HG02610 (cell line): ENCODE measurements around the gene SYPL1.

Experiments used
- ATAC-seq: cut with Tn5 transposase; IDR thresholded peaks from one replicate; pipeline ENCODE4 v1.9.1; 2021; ENCODE audit warnings: mild to moderate bottlenecking, moderate library complexity; ENCODE audit not compliant: unreplicated experiment

The SYPL1 gene

DNA sequence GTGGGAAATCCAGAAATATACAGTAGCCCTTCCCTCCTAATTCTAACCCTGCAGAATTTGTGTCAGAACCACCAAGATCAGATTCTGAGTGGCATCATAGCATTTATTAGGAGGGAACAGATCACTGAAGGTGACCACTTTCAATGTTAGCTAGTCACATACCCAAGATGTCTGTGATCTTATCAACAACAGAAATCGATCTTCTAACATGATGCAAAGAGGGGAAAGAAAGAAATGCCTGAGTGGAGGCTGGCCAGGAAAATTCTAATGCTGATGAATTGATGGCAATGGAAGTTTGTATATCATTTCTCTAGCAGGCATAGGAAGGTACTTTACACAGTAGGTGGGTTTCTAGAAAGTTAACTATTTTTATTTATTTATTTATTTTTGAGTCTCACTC is 10.6 kb upstream of the SYPL1 start:
- no peak for ATAC-seq

DNA sequence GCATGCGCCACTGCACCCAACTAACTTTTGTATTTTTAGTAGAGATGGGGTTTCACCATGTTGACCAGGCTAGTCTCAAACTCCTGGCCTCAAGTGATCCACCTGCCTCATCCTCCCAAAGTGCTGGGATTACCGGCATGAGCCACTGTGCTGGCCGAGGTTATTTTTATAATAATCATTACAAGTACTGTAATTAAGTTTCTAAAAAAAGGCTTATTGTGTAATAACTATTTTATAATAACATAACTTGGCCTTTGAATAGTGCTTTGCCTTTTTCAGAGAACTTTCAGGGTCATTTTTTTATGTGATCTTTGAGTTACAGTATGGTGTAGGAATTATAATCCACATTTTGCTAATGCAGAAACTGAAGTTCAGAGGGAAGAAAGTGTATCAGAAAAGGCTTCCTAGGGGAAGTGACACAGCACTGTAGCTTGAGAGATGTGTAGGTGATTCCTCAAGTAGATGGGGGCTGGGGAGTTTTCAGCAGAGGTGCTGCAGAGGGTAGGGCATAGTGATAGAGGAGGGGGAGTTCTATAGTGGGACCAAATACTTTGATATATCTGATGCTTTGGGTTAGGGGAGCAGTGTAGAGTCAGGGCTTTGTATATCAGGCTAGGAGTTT is 9.2 kb upstream of the SYPL1 start:
- ATAC-seq: no peak

DNA sequence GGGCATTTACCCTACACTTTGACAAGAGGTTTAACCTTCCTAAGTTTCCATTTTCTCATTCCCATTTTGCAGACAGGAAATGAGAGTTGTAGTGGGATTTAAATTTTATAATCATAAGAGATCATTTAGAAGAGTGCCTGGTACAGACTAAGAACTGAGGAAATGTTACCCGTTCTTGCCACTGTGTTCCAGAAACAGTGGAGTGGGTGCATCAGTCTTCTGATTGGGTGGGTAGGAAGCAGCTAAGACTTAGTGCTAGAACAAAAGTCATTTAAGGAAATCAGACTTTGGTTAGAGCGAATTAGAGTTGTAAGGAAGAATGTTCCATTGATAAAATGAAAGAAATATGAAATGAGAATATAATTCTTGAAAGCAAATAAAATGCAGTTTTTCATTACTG is 8.4 kb upstream of the SYPL1 start:
- ATAC-seq: no peak

DNA sequence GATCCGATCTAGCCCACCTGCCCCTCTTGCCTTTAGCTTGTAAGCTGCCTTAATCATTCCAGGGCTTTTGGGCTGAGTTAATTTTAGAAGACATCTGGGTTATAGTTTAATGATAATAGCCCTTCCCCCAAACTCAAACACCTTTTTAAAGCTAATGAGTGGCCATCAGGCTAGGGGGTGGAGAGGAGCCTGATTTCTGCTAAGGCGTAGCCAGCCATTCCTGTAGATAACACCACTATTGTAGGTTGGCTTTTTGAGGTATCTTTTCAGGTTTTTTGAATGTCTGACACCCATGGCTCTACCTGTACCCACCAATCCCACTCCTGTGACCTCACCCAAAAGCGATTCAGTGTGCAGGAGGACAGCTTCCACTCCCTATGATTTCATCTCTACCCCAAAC is 7.6 kb upstream of the SYPL1 start:
- ATAC-seq: no peak

DNA sequence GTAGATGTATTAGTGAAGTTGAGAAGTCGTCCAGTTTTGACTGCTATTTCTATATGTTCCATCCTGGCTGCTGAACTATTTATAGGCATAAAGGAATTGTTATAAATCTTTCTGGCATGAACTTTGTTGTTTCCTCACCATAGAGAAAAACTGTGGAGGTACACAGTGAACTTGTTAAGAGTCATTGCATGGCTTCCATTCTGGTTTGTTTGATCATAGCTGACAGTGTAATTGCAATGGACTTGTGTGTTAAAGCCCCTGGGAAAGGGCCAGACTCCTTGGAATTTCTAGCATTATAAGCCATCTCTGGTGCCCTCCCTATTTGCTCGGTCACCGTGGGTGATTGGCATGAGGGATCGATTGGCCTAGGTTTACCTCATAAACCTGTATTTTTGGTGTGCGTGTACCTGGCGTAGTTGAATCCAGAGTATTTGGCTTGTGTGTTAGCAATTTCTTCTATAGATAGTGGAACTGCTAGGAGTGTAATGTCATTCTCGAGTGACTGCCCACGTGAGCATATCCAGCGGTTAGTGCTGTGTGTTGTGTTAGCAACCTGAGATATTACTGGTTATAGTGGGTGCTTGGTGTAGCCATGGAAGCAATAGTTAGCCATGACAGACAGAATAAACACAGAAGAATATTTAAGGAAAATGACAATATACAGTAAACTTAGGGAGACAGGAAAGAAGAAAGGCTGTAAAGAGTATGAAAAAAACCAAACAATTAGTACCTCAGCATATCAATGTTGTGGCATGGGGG is 5.9 kb upstream of the SYPL1 start:
- no peak for ATAC-seq

DNA sequence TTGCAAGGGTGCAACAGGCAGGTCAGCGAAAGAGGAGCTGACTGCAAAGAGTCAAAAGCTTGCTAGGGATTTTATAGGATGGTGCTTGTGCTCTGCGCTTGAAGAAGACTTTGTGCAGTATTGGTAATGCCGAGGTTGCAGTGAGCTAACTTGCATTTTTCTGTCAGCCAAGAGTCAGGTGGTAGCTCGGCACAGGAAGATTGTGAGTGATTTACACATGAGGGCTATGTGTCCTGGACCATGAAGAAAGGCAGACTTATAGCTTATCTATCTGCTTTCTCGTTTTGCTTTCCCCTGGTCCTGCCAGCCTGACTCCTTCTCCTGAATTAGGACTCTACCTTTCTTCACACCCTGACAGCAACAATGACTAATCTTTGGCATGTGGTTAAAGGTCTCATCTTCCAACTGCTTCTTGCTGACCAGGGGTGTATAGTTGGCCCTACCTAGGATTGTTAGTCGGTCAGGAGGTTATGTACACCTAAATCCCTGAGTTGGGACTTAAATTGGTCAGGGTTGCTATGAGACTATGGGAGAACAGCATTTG is 4.1 kb upstream of the SYPL1 start:
- ATAC-seq: no peak

DNA sequence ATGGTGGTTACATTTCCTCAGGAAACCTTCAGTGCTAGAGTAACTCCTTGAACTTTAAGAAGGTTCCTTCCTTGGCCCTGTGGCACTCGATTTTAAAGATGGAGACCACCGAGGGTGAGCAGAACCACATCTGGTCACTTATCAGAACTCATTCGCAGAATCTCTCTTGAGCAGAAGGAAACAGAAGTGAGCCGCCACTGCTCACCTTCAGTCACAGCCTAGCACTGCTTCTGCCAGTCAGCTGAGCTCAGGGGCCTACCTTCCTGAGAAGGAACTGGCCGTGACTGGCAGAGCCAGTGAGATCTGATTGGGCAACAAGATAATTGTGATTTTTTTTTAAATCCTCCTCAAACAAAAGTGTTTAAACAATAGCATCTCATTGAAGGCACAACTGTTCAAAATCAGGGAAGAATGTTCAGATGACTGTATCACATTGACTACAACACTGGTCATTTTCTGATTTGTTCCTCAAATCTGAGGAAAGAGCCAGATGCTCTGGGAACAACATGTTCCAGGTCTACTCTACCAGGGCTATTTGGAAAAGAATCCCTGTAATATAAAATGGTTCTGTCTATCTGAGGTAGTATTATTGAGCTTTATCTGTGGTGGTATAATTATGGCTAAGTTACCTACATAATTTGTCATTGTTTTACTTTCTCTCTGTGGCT is 2.7 kb upstream of the SYPL1 start:
- no peak for ATAC-seq

DNA sequence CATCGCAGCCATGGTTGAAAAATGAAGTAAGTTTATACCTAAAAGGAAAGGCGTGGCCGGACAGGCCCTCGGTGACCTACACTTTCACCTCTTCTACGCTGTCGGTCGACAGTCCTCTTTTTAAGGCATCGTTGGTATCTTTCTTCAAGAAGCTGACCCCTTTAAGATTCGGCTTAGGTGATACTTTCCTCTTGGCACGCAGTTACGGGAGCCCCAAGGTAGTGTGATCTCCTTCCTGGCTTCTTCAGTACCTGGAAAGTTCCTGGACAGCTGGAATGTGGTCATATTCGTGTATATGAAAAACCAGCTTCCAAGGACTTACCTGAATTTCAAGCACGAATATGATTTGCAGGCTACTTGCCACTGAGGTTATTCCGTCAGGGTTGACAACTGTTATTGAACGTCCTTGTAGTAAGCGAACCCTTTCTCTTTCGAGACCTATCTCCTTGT is 885 bp upstream of the SYPL1 start:
- ATAC-seq: no peak

DNA sequence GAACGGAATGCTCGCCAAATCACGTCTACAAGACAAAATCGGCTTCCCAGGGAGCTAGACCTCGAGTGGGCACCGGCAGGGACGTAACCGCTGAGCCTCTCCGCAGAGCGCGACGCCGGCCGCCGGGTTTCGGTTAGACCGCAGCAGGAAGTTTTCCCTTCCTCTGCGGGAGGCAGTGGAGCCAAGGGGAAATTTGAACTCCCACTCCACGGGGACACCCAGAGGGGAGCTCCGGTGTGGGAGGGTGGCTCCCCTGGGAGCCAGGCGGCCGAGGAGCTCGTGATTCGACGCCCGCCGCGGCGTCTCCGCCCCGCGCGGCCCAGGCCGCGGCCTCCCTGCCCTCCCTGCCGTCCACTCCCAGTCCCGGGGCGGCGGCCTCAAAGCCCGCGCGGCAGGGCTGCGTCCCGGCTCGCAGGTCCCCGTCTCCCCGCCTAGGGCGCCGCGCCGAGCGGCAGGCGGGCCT is 426 bp downstream of the SYPL1 start:
- peak; percentile 36 for ATAC-seq

DNA sequence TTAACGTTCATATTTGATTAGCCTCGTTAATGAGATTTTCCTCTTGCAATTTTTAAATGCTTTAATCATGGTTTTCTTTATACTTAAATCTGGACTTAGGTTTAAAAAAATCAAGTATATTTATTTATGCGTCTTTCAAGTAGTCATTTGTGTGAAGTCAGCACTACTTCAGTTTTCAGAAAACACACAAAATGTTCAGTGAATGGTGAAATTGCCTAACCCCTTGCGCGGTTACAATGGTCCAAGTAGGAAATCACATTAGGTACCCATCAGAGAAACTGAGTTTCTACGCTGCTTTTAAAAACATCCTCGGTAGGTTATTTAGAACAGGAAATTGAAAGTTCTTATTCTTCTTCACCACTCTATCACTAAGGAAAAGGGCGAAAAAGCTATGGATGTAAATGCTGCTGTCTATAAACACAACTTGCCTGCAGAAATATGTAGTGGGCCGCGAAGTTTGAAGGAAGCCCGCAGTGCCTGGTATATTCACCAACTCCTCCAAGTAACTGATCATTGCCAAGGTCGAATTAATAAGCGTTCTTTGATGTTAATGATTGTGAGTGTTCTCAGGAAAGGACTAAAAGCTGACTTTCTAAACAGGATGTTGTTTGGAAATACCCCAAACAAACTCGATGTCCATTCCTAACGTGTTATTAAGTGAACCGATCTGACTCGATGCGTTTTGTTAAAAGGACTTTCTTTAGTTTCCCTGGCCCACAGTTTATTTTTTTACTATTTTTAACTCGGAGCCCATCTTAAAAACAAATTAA is 1.0 kb downstream of the SYPL1 start:
- no peak for ATAC-seq

DNA sequence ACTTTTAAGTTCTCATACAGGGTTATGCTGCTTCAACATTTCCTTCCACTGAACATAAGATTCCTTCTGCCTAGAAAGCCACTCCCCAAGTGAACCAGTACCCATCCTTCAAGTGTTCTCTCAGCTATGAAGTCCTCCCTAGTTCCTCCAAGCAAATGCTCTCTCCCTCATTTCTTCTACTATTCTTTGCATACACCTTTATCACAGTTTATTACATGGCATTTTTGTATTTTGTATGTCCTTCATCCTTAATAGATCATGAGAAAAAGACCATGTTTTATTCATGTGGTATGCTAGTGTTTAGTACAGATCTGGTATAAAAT is 1.9 kb downstream of the SYPL1 start:
- ATAC-seq: no peak

DNA sequence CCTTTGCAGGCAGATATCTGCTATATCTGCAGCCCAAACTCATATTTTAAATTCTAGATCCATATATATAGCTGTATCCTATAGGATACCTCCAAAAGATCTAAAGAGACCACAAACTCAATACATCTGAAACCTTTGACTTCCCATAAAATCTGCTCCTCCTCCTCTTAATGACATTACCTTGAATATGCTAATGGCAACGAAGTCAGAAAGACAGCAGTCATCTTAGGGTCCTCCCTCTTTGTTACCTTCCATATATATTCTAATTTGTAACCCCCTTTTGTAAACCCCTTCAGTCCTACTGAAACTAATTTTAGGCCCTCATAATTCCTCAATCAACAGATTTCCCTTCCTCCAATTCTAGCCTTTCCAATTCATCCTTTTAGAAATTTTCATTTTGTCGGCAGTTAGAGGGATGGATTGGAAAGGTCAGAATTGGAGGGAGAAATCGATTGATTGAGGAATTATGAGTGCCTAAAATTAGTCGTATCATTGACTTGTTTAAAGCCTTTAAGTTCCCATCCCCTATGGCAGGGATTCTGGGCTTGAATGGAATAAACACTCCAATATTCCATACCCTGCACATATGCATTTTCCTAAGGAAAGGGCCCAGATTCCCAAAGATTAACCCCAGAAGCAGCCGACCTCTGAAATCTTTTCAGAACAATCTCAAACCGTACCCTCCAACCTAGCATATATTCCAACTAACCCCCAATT is 2.4 kb downstream of the SYPL1 start:
- no peak for ATAC-seq

DNA sequence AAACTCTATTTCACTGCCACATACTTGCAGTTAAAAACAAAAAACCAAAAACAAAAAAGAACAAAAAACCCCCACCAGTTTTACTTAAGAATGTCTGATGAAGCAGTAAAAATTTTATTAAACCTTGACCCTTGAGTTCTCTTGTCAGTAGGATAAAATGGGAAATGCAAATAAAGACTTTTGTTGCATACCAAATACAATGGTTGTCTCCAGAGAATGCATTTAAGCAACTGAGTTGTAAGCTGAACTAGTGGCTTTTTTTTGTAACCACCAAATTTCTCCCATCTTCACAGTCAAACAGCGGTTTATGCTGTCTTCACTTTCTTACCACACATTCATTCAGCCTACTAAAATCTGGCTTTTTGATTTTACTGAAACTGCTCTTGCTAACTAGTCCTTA is 3.1 kb downstream of the SYPL1 start:
- no peak for ATAC-seq

DNA sequence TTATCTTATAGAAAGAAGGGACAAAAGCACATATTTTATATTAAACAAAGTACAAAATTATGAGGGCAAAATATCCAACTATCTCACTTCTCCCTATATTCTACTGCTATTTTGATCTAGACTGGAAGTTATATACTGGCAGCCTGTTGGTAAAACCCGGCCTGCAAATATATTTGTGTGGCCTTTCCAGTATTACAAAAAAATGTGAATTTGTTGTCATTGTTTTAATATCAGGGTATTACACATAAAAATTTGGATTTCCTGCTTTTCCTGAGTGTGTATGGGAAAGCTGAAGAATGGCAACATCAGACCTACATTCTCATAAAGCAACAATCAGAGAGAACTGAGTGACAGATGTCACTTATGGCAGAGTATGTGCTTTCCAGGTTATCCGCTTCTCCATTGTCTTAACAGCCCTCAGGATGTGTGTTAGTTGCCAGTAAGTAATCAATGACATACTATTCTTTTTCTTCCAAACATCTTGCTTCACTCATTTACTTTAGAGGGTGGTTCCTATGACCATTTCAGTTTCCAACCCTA is 7.3 kb downstream of the SYPL1 start:
- no peak for ATAC-seq

DNA sequence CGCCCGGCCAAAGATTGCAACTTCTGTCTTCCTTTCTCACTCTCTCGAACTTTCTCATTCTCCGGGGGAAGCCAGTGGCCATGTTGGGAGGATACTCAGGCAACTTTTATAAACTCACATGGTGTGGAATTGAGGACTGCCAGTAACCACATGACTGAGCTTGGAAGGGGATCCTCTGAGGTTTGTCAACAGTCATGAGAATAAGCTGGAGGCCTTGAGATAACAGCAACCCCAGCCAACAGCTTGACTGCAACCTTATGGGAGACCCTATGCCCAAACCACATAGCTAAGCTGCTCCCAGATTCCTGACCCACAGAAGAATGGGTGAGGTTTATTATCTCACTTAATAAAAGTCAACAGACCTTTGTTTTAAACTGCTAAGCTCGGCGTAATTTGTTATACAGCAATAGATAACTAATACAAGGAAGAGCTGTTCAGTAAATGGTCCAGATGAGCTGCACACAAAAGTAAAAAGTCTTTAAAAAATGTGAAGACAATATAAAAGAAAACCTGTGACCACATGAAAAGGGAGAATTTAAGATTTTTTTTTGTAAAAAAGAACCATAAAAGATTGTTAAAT is 9.6 kb downstream of the SYPL1 start:
- ATAC-seq: no peak

DNA sequence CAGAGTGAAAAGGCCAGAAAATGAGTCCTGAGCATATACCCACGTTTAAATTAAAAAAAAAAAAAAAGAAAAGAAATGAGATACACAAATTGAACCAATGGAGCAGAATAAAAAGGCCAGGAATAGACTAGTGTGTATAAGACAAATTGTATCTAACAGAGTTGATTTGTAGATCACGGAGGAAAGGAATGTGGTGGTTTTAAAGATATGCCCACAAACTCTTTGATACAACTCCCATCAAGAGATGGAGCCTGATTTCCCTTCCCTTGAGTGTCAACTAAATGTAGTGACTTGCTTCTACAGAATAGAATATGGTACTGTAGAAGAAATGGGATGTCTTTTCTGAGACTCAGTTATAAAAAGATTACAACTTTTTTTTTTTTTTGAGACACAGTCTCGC is 10.4 kb downstream of the SYPL1 start:
- ATAC-seq: no peak

DNA sequence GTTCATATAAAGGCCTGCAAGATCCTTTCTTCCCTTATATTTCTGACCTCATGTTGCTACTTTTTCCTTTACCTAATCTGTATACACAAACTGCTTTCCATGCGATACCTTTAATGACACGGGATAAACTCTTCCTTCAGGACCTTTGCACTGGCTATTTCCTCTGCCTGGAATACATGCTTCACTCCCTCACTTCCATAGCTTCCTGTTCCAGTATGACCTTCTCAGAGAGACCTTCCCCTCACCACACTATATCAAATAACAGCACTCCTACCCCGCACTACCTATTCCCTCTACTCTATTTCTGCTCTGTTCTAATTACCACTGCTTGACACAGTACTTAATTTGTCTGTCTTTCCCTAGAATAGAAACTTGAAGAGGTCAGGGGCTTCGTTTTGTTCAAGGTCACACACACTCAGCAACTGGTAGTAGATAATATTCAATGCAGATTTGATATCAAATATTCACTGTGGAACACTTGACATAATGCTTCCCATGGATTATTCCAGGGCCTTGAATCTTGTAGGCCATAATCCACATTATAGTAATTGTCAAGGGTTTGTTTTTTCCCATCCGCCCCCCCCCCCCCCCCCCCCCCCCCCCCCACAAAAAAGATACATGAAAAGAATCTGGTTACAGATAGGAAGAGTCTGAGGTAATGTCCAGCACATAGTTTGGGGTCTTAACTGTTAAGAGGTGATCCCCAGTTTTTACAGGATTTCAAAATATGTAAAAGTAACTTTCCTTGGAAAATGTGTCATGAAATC is 11.1 kb downstream of the SYPL1 start:
- ATAC-seq: no peak

DNA sequence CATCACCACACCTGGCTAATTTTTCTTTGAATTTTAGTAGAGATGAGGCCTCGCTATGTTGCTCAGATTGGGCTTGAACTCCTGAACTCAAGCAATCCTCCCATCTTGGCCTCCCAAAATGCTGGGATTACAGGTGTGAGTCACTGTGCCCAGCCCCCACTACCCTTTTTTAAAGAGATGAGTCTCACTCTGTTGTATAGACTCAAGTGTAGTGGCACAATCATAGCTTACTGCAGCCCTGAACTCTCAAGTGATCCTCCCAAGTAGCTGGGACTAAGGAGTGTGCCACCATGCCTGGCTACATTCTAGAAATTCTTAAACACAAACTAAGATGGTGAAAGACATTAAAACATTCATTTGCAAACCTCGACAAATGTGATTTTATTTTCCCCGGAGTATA is 12.6 kb downstream of the SYPL1 start:
- no peak for ATAC-seq

DNA sequence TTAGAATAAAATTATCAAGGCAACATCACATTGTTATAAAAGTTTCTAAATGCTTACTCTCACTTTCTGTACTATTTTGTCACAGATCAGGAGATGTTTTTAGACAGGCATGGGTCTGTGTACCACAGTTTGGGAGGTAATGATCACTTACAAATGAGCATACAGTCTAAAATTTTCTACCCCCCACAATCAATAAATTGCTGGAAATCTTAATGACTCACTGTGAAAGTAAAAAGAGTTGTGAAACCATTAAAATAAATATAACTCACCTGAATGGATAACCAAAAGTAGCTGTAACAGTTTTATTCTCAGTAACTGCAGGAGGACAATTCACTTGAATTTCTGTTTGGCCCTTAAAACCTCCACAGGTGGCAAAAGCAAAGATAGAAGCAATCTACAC is 13.2 kb downstream of the SYPL1 start:
- ATAC-seq: no peak
